ENCODE measurements around the gene SLC8A1.

SLC8A1 gene

GRCh38 chr2:40155728-40156127, 296.2 kb downstream of the SLC8A1 start:
- DNase-seq (ENCODE audit: low read depth) = no peak

DNA sequence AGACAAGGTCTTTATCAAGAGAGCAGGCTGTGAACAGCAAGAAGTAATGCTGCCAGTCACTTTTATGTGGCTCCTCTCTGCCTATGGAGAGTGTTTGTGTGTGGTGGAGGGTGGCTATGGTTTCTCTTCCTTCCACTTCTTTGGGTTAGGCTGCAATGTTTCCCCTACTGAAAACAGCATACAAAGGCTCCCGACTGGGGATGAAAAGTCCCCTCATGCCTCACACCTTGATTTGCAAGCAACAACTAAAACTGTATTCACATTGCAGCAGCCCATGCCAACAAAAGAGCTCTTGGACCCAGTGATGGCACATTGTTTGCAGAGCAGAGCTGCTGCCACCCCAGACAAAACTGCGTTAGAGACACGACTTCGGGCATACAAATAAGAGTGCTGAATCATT, 301.6 kb downstream of the SLC8A1 start:
- no peak for DNase-seq (ENCODE audit: low read depth)

DNA sequence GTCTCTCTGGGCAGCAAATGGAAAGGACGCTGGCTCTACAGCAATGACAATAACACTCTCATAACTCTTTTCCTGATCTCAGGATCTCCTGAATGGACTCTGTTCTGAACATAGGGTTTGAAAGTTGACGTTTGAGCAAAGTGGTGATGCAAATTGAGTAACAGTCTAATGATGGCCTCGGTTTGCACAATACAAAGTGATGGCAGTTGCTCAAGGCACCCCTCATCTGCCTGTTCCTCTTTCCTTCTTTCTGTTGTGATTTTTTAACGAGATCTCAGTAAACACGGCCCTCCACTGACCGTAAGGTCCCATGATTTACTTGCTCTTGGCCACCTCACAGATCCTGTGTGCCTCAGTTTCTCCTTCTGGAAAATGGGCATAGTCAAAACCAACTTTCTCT, 303.6 kb downstream of the SLC8A1 start:
- no peak for DNase-seq (ENCODE audit: low read depth)

GRCh38 chr2:40147360-40147759, 304.5 kb downstream of the SLC8A1 start:
- DNase-seq (ENCODE audit: low read depth) = no peak

- no peak for DNase-seq (ENCODE audit: low read depth)
These were observed 307.9 kb downstream of the SLC8A1 start for GRCh38 chr2:40144022-40144421.

GRCh38 chr2:40138314-40138713, 313.6 kb downstream of the SLC8A1 start:
- no peak for DNase-seq (ENCODE audit: low read depth)

DNA sequence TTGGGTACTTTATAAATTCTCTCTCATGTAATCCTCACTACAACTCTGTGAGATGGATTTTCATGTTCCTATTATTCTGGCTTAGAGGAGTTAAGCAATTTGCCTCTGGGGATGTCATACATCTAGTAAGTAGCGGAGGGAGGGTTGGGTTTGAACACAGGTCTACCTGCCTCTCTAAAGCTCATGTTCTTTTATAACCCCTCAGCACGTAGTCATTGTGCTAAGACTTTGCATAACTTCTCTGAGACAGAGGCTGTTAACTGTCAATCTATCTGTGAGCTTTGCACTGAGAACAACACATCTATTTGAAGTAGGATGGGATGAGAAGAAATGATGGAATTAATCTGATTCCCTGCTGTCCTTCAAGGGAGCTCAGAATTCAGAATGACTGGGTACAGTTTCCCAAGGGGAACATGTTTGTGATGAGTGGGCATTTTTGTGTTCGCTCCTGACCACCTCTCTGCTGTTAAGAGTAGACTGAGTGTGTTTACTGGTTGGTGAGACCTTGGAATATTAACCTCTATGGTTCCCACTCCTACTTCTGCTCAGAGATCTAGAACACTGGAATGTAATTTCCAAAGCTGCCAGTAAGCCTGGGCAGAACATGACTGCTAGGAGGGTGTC, 320.7 kb downstream of the SLC8A1 start:
- DNase-seq (ENCODE audit: low read depth) = no peak

GRCh38 chr2:40130251-40130994, 321.5 kb downstream of the SLC8A1 start:
- no peak for DNase-seq (ENCODE audit: low read depth)

DNA sequence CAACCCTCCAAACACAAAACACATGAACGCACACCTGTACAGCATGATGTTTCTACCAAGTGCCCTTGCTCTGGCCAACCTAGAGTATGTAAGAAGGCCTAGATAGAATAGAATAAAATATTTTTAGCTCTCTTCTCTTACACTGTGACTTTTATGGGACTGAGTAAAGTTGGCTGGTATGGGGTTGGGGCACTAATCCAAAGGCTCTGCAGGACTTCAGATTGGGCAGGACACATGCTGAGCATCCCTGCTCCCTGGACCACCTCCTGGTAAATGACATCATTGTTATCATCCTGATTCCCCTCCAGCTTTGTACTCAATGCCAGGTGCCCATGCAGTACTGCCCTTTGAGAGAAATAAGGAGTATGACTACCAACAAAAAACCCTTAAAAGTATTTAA, 322.2 kb downstream of the SLC8A1 start:
- no peak for DNase-seq (ENCODE audit: low read depth)

GRCh38 chr2:40128796-40129195, 323.1 kb downstream of the SLC8A1 start:
- no peak for DNase-seq (ENCODE audit: low read depth)

- DNase-seq (ENCODE audit: low read depth) = no peak
These were observed 323.9 kb downstream of the SLC8A1 start for GRCh38 chr2:40127890-40128557.

DNA sequence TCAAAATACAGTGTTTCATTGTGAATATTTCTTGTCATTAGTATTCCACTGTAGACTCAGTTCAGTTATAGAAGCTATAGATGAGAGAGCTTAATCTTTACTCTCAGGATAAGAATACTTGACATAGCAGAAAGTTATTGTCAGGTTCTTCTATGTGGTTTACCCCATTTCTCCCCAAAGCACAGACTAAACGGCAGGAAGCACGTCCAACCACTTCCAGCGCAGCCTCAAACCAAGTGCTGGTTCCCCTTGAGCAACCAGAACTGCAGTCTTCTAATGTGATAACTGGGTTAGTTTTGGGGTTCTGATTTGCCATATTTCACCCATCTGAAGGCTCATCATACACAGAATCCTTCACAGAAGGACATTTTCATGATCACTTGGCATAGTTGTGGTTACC, 324.7 kb downstream of the SLC8A1 start:
- no peak for DNase-seq (ENCODE audit: low read depth)

DNA sequence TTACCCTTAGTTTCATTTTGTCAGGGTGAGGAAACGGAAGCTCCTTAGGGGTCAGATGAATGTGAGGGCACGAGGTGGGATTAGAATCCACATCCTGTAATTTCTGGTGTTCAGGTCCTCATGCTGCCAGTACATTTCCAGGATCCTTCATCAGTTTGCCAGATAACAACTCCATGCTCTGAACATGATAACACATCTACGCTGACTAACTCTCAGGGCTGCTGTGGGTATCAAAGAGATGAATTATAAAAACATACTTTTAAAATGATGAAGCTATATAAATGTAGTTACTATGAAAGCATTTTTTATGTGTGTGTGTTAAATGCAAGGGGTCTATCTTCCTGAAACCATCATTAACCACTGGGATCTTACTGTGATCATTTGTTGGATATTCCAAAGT, 325.9 kb downstream of the SLC8A1 start:
- DNase-seq (ENCODE audit: low read depth) = no peak

- no peak for DNase-seq (ENCODE audit: low read depth)
These were observed 328.1 kb downstream of the SLC8A1 start for GRCh38 chr2:40123746-40124145.

DNA sequence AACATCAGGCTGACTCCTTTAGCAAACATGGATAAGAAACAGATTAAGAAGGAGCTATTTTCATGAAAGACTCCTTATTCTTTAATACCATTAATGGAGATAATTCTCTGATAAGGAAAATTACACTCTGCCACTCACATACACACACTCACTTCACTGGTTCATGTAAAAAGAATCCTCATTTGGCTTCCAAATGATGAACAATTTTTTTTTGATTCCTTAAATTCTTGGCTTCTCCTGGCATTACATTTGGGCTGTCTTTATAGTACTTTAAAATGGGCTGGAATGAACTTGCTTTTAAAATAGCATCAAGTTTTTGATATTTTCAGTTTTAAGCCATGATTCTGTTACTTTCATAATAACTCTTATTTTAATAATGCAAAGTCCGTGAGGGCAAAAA, 328.6 kb downstream of the SLC8A1 start:
- DNase-seq (ENCODE audit: low read depth) = no peak

GRCh38 chr2:40120957-40121356, 330.9 kb downstream of the SLC8A1 start:
- DNase-seq (ENCODE audit: low read depth) = no peak

- no peak for DNase-seq (ENCODE audit: low read depth)
These were observed 331.9 kb downstream of the SLC8A1 start for GRCh38 chr2:40120026-40120425.

- no peak for DNase-seq (ENCODE audit: low read depth)
These were observed 333.3 kb downstream of the SLC8A1 start for GRCh38 chr2:40118622-40119021.

- DNase-seq (ENCODE audit: low read depth) = no peak
These were observed 336.0 kb downstream of the SLC8A1 start for GRCh38 chr2:40115894-40116293.

DNA sequence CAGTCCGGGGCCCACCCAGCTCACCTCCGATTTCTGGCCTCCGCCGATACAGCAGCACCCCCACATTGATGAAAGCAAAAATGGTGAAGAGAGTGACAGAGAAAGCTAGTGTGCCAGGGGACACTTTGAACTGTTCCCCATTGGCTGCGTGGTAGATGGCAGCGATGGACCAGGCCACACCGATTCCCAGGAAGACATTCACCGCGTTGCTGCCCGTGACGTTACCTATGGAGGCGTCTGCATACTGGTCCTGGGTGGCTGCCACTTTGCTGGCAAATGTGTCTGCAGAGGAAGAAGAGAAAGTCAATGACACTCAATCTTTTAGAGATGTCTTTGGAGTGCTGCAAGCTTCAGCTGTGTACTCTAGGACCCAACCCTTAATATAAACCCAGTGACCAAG, 336.5 kb downstream of the SLC8A1 start:
- no peak for DNase-seq (ENCODE audit: low read depth)

DNA sequence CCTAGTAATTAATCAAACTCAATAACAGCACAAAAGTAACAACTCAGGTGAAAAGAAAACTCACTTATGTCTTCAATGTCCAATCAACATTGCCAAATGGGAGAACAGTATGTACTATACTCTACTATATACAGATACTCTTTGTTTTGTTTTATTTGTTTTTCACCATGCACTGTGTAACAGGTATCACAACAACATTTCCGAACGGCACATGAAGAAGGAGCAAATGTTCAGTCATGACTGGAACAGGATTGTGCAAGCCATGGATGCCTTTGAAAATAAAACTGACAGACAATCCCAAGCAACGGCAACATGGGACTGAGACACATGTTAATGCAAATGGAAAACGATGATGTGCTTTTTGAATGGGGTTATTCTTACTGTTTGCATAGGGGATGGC, 337.9 kb downstream of the SLC8A1 start:
- DNase-seq (ENCODE audit: low read depth) = no peak

DNA sequence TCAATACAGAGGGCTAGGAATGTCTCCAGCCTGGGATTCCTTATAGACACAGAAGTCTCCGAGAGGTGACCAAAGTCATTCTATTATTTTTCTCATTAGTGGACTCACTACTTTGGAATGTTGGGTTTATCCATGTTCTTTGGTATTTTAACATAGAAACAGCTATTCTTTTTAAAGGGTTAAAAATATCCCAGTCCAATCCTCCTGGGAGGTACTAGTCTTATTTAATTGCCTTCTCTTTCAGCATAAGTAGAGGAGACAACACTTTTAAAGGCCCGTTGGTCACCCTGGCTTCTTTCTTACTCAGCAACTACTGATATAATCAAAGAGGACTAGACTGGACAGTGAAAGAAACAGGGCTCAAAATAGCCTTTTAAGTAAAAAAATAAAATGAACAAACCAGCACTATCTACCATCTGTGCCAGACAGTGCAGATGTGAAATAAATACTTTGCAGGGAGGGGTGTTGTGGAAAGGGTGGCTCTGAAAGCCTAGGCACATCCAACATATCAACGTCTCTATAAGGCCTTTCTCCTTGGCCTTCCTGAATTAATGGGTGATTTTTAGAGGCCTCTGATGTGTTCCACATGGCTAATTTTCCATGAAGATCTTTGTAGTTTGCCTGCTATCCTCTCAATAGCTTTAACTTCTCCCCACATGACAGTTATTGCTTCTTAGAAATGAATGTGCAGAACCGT, 338.5 kb downstream of the SLC8A1 start:
- no peak for DNase-seq (ENCODE audit: low read depth)

GRCh38 chr2:40109381-40109780, 342.5 kb downstream of the SLC8A1 start:
- DNase-seq (ENCODE audit: low read depth) = no peak

Data from activated T-cell treated with anti-CD3 and anti-CD28 coated beads for 1 hour (primary cell).